ENCODE measurements around the gene IAPP. TPM values are rescaled to one million over a fixed set of nuclear protein-coding genes. Genes with fewer than 3 reads are reported as not detected.
"Not testable (repeated sequence)": the region's sequence is repeated elsewhere in the genome, so short reads cannot be mapped to it uniquely, and the experiment has no call there.

The IAPP gene
- not detected in 2 replicates for total RNA-seq (2014; rRNA removed; shearing (Covaris generic))

DNA sequence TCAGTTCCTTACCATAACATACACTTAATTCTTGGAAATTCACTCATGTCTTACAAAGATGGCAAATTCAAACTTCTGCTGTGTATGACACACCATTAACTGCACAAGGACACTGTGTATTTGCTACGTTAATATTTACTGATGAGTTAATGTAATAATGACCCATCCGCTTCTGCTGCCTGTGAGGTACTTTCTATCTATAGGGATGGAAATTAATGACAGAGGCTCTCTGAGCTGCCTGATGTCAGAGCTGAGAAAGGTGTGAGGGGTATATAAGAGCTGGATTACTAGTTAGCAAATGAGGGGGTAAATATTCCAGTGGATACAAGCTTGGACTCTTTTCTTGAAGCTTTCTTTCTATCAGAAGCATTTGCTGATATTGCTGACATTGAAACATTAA is at the start of gene IAPP:
TSS of gene IAPP (plus strand) at position 301 of the 400 bp plus-strand sequence. CDS start 450 bp downstream, outside the sequence.
- no peak for DNase-seq (ENCODE audit: low read depth)

DNA sequence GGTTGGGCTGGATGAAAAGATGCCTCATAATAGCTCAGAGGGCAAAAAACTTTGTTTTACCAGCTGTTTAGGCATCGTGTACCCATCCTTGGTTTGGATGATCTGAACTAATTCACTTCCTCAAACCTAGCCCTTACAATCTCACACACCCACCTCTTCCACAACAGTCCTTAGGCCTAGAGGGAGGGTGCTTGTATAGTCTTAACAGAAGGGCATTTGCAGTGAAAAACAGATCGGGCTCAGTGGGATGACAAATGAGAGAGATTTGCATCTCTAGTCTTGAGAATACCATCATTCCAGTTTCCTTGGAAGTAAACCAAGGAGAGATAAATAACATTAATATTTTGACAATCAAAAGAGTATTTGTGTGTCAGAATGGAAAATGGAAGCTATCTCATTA is 49.0 kb upstream of the IAPP start:
- no peak for DNase-seq (ENCODE audit: low read depth)

DNA sequence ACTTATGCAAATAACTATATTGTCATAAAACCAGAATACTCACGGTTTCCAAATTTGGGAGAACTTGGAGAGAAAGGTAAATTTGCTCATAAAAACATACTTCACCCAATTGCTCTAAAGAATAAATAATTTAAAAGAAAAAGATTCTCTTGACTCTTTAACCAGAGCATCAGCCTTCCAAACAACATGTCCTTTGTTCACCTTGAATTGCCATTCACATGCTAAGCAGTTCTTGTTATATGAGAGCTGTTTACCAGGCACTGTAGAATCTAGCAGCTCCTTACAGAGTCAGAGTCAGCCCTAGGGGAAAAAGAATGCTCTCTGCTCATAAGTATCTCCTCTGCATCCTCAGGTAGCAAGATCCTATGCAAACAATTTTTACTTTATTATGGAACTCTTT is 48.2 kb upstream of the IAPP start:
- no peak for DNase-seq (ENCODE audit: low read depth)

- no peak for DNase-seq (ENCODE audit: low read depth)
These were observed 44.1 kb upstream of the IAPP start for GRCh38 chr12:21328578-21328977.

DNA sequence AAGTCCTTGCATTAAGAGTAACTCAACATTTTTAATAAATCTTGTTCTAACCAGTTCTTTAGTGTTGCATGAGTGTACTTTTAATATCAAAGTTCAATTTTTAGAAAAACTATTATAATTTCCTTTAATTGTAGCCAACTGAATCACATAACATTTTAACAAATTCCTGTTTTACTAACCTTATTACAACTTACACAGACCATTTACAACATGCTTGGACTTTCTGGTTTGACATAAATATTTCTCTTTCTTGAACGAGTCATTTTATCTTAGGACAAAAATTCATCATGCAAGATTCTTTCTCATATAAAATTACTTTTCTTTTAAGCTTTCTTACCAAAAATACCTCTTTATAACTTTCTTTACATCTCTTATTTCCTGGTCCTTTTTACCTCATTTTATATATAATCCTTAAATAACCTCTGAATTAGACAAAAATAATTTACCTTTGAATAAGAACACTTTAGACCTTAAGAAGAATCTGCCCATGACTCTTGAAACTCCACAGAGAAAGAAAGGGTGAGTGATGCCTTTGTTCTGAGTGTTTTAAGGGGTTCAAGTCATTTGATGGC is 41.9 kb upstream of the IAPP start:
- DNase-seq (ENCODE audit: low read depth), result peak; percentile 10

DNA sequence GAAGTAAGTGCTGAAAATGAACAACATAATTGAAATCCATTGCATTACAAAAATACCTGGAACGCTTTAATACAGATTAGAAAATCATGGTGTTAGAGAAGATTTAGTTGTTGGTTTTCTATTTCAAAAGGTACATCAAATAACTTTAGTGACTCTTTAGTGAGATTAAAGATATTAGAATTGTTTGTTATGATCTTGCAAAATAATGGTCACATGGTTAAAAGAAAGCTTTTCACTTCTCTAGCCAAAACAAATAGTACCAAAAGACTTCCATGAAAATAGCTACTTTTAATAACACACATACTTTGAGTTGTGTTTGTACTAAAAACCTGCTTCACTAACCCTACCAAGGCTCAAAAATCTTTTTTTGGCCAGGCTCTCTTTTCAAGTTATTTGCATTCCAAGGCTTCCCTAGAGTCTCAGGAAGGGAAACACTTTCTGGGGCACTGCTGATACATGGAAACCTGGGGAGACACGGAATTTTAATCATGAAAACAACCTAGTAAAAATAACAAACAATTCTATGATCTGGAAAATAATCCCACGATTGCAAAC is 37.9 kb upstream of the IAPP start, which contains the start of gene SLCO1A2:
TSS of gene SLCO1A2 (minus strand) at position 147 of the 555 bp plus-strand sequence. CDS start 270 bp downstream, outside the sequence.
- DNase-seq (ENCODE audit: low read depth), result no peak

DNA sequence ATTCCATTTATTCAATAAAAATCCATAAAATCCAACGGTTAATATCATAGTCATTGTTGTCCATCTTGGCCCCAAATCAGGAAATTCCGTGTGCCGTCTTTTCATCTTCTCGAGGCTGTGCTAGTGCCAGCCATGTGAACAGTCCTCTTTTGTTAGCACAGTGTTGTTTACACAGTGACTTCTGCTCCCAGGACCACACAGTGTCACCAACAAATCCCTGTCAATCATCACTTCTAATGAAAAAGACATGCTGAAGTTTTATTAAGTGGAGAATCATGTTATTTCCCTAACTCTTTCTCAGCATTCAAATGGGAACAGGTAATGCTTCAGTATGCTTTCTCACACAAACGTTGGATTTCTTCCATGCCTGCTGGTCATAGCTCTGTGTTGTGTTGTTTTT is 36.0 kb upstream of the IAPP start:
- no peak for DNase-seq (ENCODE audit: low read depth)

GRCh38 chr12:21337453-21337852 is 35.2 kb upstream of the IAPP start:
- no peak for DNase-seq (ENCODE audit: low read depth)

DNA sequence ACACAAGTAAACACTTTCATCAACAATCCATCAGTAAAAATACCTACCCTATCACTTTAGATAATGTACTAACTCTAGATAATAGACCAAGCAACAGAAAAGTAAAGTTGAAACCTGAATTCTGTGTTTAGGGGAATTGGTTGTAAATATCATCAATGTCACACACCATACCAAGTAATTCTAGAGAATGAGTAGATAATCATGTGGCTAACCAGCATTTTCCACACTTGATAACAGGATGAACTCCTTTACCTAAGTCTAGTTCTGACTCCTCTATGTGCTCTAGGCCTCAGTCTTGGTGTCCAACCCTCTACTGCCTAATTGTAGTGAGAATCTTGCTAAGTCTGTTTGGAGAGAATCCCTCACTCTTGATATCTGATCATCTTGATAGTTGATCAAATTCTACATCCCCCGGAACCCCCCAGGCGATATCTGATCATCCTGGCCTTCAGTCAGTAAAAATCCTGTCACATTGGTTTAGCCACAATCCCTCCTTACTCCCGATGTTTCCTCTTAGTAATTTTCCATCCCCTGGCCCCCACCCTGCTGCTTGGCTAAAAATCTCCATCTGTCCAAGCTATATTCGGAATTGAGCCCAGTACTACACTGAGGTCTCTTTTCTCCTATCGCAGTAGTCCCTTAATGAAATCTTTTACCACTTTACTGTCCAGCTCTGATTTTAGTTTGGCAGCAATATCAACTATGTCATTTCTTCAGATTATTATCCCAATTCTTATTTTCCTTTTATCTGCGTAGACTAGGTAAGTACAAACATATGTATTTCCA is 34.5 kb upstream of the IAPP start:
- no peak for DNase-seq (ENCODE audit: low read depth)

GRCh38 chr12:21339921-21340320 is 32.8 kb upstream of the IAPP start:
- DNase-seq (ENCODE audit: low read depth), result no peak

- DNase-seq (ENCODE audit: low read depth), result no peak
These were observed 32.3 kb upstream of the IAPP start for GRCh38 chr12:21340403-21340802.

DNA sequence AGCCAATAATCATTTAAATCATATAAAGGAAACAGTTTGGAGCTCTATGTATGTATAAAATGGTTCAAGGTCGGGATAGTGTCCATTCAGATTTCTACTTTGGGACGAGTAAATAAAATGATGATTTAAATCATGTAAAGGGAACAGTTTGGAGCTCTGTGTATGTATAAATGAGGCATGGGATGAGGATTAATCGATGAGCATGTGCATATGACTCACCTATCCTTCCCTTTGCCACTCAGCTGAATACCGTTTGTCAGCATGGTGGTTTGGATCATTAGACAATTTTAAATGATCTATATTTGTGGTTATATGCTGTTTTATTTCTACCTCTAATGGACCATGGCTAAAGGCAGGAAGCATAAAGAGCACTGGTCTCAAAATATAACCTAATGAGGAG is 30.9 kb upstream of the IAPP start:
- DNase-seq (ENCODE audit: low read depth), result no peak

GRCh38 chr12:21343636-21344035 is 29.1 kb upstream of the IAPP start:
- DNase-seq (ENCODE audit: low read depth), result no peak

- DNase-seq (ENCODE audit: low read depth), result no peak
These were observed 26.0 kb upstream of the IAPP start for GRCh38 chr12:21346542-21347205.

DNA sequence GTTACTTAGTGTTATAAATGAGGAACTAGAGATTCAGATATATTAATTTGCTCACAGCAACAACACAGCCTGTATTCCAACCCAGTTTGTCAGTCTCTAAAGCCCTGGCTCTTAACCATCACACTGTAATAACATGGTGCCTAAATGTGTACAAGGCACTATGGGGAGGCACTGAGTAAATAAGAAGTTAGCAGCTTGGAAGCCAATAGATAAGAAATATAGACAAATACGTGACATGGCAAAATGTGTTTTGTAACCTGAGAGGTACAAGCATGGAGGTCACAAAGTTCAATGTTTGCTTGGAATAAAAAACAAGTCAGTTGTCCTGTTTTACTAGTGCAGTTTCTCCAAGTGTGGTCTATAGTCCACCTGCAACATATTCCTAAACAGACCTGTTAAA is 21.7 kb upstream of the IAPP start:
- DNase-seq (ENCODE audit: low read depth), result no peak

GRCh38 chr12:21353487-21353886 is 19.2 kb upstream of the IAPP start:
- no peak for DNase-seq (ENCODE audit: low read depth)

- no peak for DNase-seq (ENCODE audit: low read depth)
These were observed 18.8 kb upstream of the IAPP start for GRCh38 chr12:21353948-21354347.

DNA sequence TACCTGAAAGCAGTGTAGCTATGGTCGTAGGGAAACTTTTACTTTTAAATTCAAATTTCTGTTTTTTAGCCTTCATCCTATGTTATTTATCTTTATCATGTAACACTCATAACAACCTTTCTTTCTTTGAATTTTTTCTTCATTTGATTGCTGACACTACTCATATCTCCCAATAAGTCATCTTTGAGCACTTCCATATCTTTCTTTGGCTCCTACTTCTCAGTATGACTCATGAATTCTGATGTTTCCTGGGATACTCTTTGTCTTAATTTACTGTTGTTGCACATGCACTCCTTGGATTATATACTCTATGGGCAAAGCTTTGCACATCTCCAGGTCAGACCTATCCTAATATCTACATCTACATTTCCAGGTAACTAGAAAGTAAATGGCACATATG is 18.1 kb upstream of the IAPP start:
- no peak for DNase-seq (ENCODE audit: low read depth)

- not testable (repeated sequence) for DNase-seq (ENCODE audit: low read depth)
These were observed 12.1 kb upstream of the IAPP start for GRCh38 chr12:21360632-21361031.

DNA sequence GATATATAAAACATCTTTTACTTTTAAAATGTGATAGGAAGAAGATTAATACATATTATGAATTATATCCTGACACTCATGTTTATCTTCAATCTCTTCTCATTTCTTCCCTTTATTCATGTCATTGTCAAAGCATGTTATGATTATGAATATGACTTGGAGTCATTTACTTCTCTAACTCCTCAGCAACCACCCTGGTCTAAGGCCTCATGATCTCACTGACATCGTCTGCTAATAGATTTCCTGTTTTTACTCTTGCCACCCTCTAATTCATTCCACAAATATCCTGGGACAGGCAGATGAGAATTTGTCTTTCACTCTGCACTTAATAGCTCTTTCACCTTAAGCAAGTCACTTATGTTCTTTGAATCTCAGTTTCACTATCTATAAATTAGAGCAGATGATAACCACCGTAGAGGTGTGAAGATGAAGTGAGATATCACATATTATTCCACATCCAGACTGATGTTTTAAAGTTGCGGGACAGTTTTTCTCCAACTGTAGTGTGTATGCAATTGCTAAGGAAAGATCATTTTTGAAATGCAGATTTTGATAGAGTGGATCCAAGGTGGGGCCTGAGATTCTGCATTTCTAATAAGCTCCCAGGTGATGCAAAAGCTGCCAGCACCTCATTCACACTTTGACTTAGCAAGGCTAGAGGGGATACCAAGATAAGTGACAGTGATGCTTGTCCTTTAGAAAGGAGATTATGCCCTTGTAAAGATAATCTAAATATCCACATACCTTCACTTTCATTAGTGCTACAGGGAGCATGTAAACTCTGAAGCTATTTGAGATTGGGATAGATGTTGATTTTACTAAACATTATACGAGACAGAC is 3.3 kb upstream of the IAPP start:
- no peak for DNase-seq (ENCODE audit: low read depth)

GRCh38 chr12:21370845-21371449 is 1.8 kb upstream of the IAPP start:
- no peak for DNase-seq (ENCODE audit: low read depth)

Data from RPMI7951 (cell line).